H9 (cell line): ENCODE data around the gene DNAJC10. TPM values are rescaled to one million over a fixed set of nuclear protein-coding genes. Genes with fewer than 3 reads are reported as not detected.

ENCODE experiments used
- DNase-seq: peaks from one replicate; pipeline ENCODE4 v3.0.0-alpha.2; 2017
- H2AFZ ChIP-seq: one replicate; pipeline ENCODE4 v1.6.1; 2013; ENCODE audit warnings: mild to moderate bottlenecking, low read length, control low read depth, moderate library complexity
- H2AK5ac ChIP-seq: 2 replicates; pipeline ENCODE4 v1.6.1; 2013; ENCODE audit warnings: low read length, control low read depth, mixed read lengths; ENCODE audit not compliant: insufficient read length
- H2BK120ac ChIP-seq: one replicate; pipeline ENCODE4 v1.6.1; 2013; ENCODE audit warnings: low read depth, mild to moderate bottlenecking, low read length, control low read depth, inconsistent platforms; ENCODE audit not compliant: poor library complexity, severe bottlenecking
- H2BK12ac ChIP-seq: 2 replicates; pipeline ENCODE4 v1.6.1; 2013; ENCODE audit warnings: low read length, control low read depth, mixed read lengths, low read depth; ENCODE audit not compliant: insufficient read length
- H2BK15ac ChIP-seq: 2 replicates; pipeline ENCODE4 v1.6.1; 2013; ENCODE audit warnings: low read depth, low read length, control low read depth
- H2BK20ac ChIP-seq: one replicate; pipeline ENCODE4 v1.6.1; 2013; ENCODE audit warnings: low read depth, mild to moderate bottlenecking, low read length, control low read depth, inconsistent platforms; ENCODE audit not compliant: poor library complexity, severe bottlenecking
- H2BK5ac ChIP-seq: 2 replicates; pipeline ENCODE4 v1.6.1; 2013; ENCODE audit warnings: low read length, control low read depth, mixed read lengths; ENCODE audit not compliant: insufficient read length
- H3K14ac ChIP-seq: 2 replicates; pipeline ENCODE4 v1.6.1; 2013; ENCODE audit warnings: low read length, control low read depth; ENCODE audit not compliant: insufficient read depth
- H3K18ac ChIP-seq: 2 replicates; pipeline ENCODE4 v1.6.1; 2013; ENCODE audit warnings: low read depth, mild to moderate bottlenecking, mixed read lengths, low read length, control low read depth; ENCODE audit not compliant: insufficient read length
- H3K23ac ChIP-seq: 2 replicates; pipeline ENCODE4 v1.6.1; 2013; ENCODE audit warnings: low read length, control low read depth, mixed read lengths, low read depth; ENCODE audit not compliant: insufficient read length
- H3K23me2 ChIP-seq: 2 replicates; pipeline ENCODE4 v1.6.1; 2013; ENCODE audit warnings: low read depth, mild to moderate bottlenecking, mixed read lengths, low read length, control low read depth; ENCODE audit not compliant: insufficient read length, poor library complexity, severe bottlenecking
- H3K27ac ChIP-seq: 2 replicates; pipeline ENCODE4 v1.5.1; 2013; ENCODE audit warnings: low read length, control low read depth, mixed read lengths, low read depth; ENCODE audit not compliant: insufficient read length
- H3K27me3 ChIP-seq: 2 replicates; pipeline ENCODE4 v1.6.1; 2013; ENCODE audit warnings: low read length, control low read depth, inconsistent platforms; ENCODE audit not compliant: insufficient read depth
- H3K4ac ChIP-seq: 2 replicates; pipeline ENCODE4 v1.6.1; 2013; ENCODE audit warnings: low read depth, mild to moderate bottlenecking, control low read depth, inconsistent platforms, low read length, moderate library complexity
- H3K4me1 ChIP-seq: 2 replicates; pipeline ENCODE4 v1.6.1; 2013; ENCODE audit warnings: low read length, control low read depth, inconsistent platforms; ENCODE audit not compliant: insufficient read depth
- H3K4me2 ChIP-seq: 2 replicates; pipeline ENCODE4 v1.6.1; 2013; ENCODE audit warnings: low read length, control low read depth, mixed read lengths; ENCODE audit not compliant: insufficient read length, insufficient read depth
- H3K56ac ChIP-seq: 2 replicates; pipeline ENCODE4 v1.6.1; 2013; ENCODE audit warnings: low read depth, mild to moderate bottlenecking, mixed read lengths, low read length, control low read depth; ENCODE audit not compliant: insufficient read length
- H3K79me1 ChIP-seq: 2 replicates; pipeline ENCODE4 v1.6.1; 2013; ENCODE audit warnings: low read depth, mild to moderate bottlenecking, moderate library complexity, low read length, control low read depth, inconsistent platforms; ENCODE audit not compliant: insufficient read depth, poor library complexity, severe bottlenecking
- H3K79me2 ChIP-seq: 2 replicates; pipeline ENCODE4 v1.6.1; 2013; ENCODE audit warnings: low read length, control low read depth, inconsistent platforms; ENCODE audit not compliant: insufficient read depth
- H3K9ac ChIP-seq: 2 replicates; pipeline ENCODE4 v1.6.1; 2013; ENCODE audit warnings: low read length, control low read depth, mixed read lengths; ENCODE audit not compliant: insufficient read length; ENCODE audit errors: extremely low read depth
- H3K9me3 ChIP-seq: one replicate; pipeline ENCODE4 v1.6.1; 2013; ENCODE audit warnings: low read depth, low read length, inconsistent platforms; ENCODE audit not compliant: control insufficient read depth
- H3T11ph ChIP-seq: one replicate; pipeline ENCODE4 v1.6.1; 2013; ENCODE audit warnings: mild to moderate bottlenecking, low read length, control low read depth, inconsistent platforms
- H4K20me1 ChIP-seq: one replicate; pipeline ENCODE4 v1.6.1; 2013; ENCODE audit not compliant: control insufficient read depth, insufficient read length, insufficient read depth
- H4K5ac ChIP-seq: 2 replicates; pipeline ENCODE4 v1.6.1; 2013; ENCODE audit warnings: low read depth, mild to moderate bottlenecking, mixed read lengths, low read length, control low read depth; ENCODE audit not compliant: insufficient read length
- H4K8ac ChIP-seq: replicated peaks from 2 replicates; pipeline ENCODE4 v1.6.1; 2013; ENCODE audit warnings: low read length, control low read depth, mixed read lengths, low read depth; ENCODE audit not compliant: insufficient read length
- H4K91ac ChIP-seq: 2 replicates; pipeline ENCODE4 v1.6.1; 2013; ENCODE audit warnings: low read depth, mild to moderate bottlenecking, moderate library complexity, mixed read lengths, low read length, control low read depth; ENCODE audit not compliant: insufficient read length
- H3K27ac Mint-ChIP-seq, 3 experiments: 2 replicates in 2 of 3; 3 replicates in 1 of 3; pipeline ENCODE4 v1.8.0; 2020 to 2021; ENCODE audit warnings: mixed read lengths in 3 of 3, mild to moderate bottlenecking in 1 of 3, moderate library complexity in 1 of 3
- H3K27me3 Mint-ChIP-seq: 2 replicates; pipeline ENCODE4 v1.8.0; 2021; ENCODE audit warnings: low read depth, mild to moderate bottlenecking, moderate library complexity, mixed read lengths
- H3K36me3 Mint-ChIP-seq, 3 experiments: 2 replicates in 2 of 3; 3 replicates in 1 of 3; pipeline ENCODE4 v1.8.0; 2020 to 2021; ENCODE audit warnings: low read depth in 3 of 3, mixed read lengths in 3 of 3; ENCODE audit not compliant: insufficient read depth in 1 of 3
- H3K4me1 Mint-ChIP-seq, 2 experiments: 2 replicates each; pipeline ENCODE4 v1.8.0; 2020; ENCODE audit warnings: mixed read lengths in 2 of 2
- H3K4me3 Mint-ChIP-seq, 2 experiments: 2 replicates in 1 of 2; 3 replicates in 1 of 2; pipeline ENCODE4 v1.8.0; 2020 to 2021; ENCODE audit warnings: mild to moderate bottlenecking in 2 of 2, mixed read lengths in 2 of 2, moderate library complexity in 1 of 2
- H3K9me3 Mint-ChIP-seq, 2 experiments: 2 replicates in 1 of 2; 3 replicates in 1 of 2; pipeline ENCODE4 v1.8.0; 2020; ENCODE audit warnings: mild to moderate bottlenecking in 2 of 2, mixed read lengths in 2 of 2, moderate library complexity in 1 of 2
- WGBS: extraction: QIAGEN DNeasy Blood & Tissue Kit; methylation state at CpG from one replicate; pipeline ENCODE4 v1.1.7; 2013; ENCODE audit warnings: missing lambda C conversion rate, low lambda C conversion rate, mixed read lengths; ENCODE audit not compliant: insufficient read length; ENCODE audit errors: extremely low coverage; 5-methylcytosine and 5-hydroxymethylcytosine counted together
- total RNA-seq: library from RNA; stranded (reverse); gene quantifications from 2 replicates; pipeline ENCODE4 v1.2.1, GENCODE V29; 2021
- TF ChIP-seq, protein P1 (sequence below): fragments of 200-600 bp; sonication (generic); conservative IDR thresholded peaks from 3 replicates; pipeline ENCODE4 v1.8.0; 2021; ENCODE audit warnings: antibody characterized with exemption, mild to moderate bottlenecking

Gene DNAJC10
- total RNA-seq, 1 experiment from 2014 or later, result 129 TPM

- no peak overlapping the region for H4K8ac ChIP-seq
- no peak for DNase-seq
- TF ChIP-seq, protein P1, sequence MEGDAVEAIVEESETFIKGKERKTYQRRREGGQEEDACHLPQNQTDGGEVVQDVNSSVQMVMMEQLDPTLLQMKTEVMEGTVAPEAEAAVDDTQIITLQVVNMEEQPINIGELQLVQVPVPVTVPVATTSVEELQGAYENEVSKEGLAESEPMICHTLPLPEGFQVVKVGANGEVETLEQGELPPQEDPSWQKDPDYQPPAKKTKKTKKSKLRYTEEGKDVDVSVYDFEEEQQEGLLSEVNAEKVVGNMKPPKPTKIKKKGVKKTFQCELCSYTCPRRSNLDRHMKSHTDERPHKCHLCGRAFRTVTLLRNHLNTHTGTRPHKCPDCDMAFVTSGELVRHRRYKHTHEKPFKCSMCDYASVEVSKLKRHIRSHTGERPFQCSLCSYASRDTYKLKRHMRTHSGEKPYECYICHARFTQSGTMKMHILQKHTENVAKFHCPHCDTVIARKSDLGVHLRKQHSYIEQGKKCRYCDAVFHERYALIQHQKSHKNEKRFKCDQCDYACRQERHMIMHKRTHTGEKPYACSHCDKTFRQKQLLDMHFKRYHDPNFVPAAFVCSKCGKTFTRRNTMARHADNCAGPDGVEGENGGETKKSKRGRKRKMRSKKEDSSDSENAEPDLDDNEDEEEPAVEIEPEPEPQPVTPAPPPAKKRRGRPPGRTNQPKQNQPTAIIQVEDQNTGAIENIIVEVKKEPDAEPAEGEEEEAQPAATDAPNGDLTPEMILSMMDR, result no peak
- no peak overlapping the region for H2BK15ac ChIP-seq
- Mint-ChIP-seq H3K27ac (no peak overlapping the region), H3K27me3 (no peaks in the 10 kb centered on the region), H3K9me3 (no peaks in the 10 kb centered on the region), H3K4me1 (peaks cover 5 to 9% of the 10 kb centered on the region in 2 experiments), H3K4me3 (no peak overlapping the region), H3K36me3 (no peaks in the 10 kb centered on the region)
- no peak overlapping the region for H2BK5ac ChIP-seq
- H3K23me2 ChIP-seq, result no peaks in the 10 kb centered on the region
- no peak overlapping the region for H2BK120ac ChIP-seq
- H3K4ac ChIP-seq, result no peak overlapping the region
- no peaks in the 10 kb centered on the region for H3K4me1 ChIP-seq
- H3K79me1 ChIP-seq, result no peaks in the 10 kb centered on the region
- no peak overlapping the region for H3K27ac ChIP-seq
- H2AFZ ChIP-seq, result no peak overlapping the region
- no peak overlapping the region for H4K5ac ChIP-seq
- no peak overlapping the region for H4K91ac ChIP-seq
- H3K27me3 ChIP-seq, result no peaks in the 10 kb centered on the region
- H3K4me2 ChIP-seq, result no peak overlapping the region
- no peak overlapping the region for H3K18ac ChIP-seq
- H3T11ph ChIP-seq, result no peak overlapping the region
- no peak overlapping the region for H2BK20ac ChIP-seq
- H2AK5ac ChIP-seq, result no peak overlapping the region
- no peak overlapping the region for H3K14ac ChIP-seq
- H3K79me2 ChIP-seq, result no peaks in the 10 kb centered on the region
- H2BK12ac ChIP-seq, result no peak overlapping the region
- no peaks in the 10 kb centered on the region for H4K20me1 ChIP-seq
- no peak overlapping the region for H3K23ac ChIP-seq
- H3K9ac ChIP-seq, result no peak overlapping the region
- no peaks in the 10 kb centered on the region for H3K9me3 ChIP-seq
- no peak overlapping the region for H3K56ac ChIP-seq
- WGBS, result no CpG with 5 or more reads among the region's 5 CpGs
Observed at GRCh38 chr2:182804128-182804527, 88.1 kb downstream of the DNAJC10 start.
